Caco-2 (cell line): ENCODE results near the gene SIAH3. TPM values are rescaled to one million over a fixed set of nuclear protein-coding genes. Genes with fewer than 3 reads are reported as not detected.

Experiments
- BruUV-seq: library from RNA; stranded (reverse); fragments of 400-500 nt; replicated peaks from 2 replicates; lab custom pipeline; 2021; lab: Mats Ljungman, UMichigan
- CTCF ChIA-PET: fragments of 300-600 bp; sonication (Branson Sonifier 250); formaldehyde crosslinking; loops from one replicate; lab custom pipeline; 2022; ENCODE audit warnings: antibody characterized with exemption; lab: Charles Lee
- POLR2A ChIA-PET: fragments of 300-600 bp; sonication (Branson Sonifier 250); formaldehyde crosslinking; loops from one replicate; lab custom pipeline; 2022; ENCODE audit warnings: antibody characterized with exemption; lab: Charles Lee
- DNase-seq, 2 experiments: peaks; one replicate each; pipeline versions ENCODE4 v3.0.0 to v3.0.0-alpha.2; 2020 to 2022
- H3K27me3 ChIP-seq: replicated peaks from 2 replicates; pipeline ENCODE4 v1.6.0; 2011; ENCODE audit warnings: low read length; ENCODE audit not compliant: control insufficient read depth, insufficient read depth
- H3K36me3 ChIP-seq: 2 replicates; pipeline ENCODE4 v1.5.1; 2011; ENCODE audit warnings: low read length; ENCODE audit not compliant: control insufficient read depth, insufficient read depth
- H3K4me1 ChIP-seq: fragments of 250-450 bp; sonication (Bioruptor Pico); 2 replicates; pipeline ENCODE4 v1.5.1; 2020; ENCODE audit warnings: mild to moderate bottlenecking
- H3K4me3 ChIP-seq: 2 replicates; pipeline ENCODE4 v1.5.1; 2011; ENCODE audit warnings: low read depth, mild to moderate bottlenecking, control low read depth, low read length
- H3K9me3 ChIP-seq: fragments of 250-450 bp; sonication (Bioruptor Pico); 2 replicates; pipeline ENCODE4 v1.5.1; 2020; ENCODE audit warnings: mild to moderate bottlenecking, moderate library complexity
- H3K27ac Mint-ChIP-seq: one replicate; pipeline ENCODE4 v1.8.0; 2022; ENCODE audit warnings: mixed read lengths; ENCODE audit not compliant: unreplicated experiment
- H3K27me3 Mint-ChIP-seq: one replicate; pipeline ENCODE4 v1.8.0; 2022; ENCODE audit warnings: mixed read lengths; ENCODE audit not compliant: insufficient read depth, unreplicated experiment
- H3K36me3 Mint-ChIP-seq: one replicate; pipeline ENCODE4 v1.8.0; 2022; ENCODE audit warnings: mild to moderate bottlenecking, mixed read lengths; ENCODE audit not compliant: insufficient read depth, unreplicated experiment
- H3K4me1 Mint-ChIP-seq: one replicate; pipeline ENCODE4 v1.8.0; 2022; ENCODE audit warnings: low read depth, mixed read lengths; ENCODE audit not compliant: unreplicated experiment
- H3K4me3 Mint-ChIP-seq: one replicate; pipeline ENCODE4 v1.8.0; 2022; ENCODE audit warnings: mild to moderate bottlenecking, moderate library complexity, mixed read lengths; ENCODE audit not compliant: unreplicated experiment
- H3K9me3 Mint-ChIP-seq: one replicate; pipeline ENCODE4 v1.8.0; 2022; ENCODE audit warnings: mixed read lengths; ENCODE audit not compliant: unreplicated experiment
- CTCF ChIP-seq, 2 experiments: fragments of 200-600 bp in 1 of 2; IDR thresholded peaks; 1 replicate in 1 of 2; 2 replicates in 1 of 2; pipeline versions ENCODE4 v1.5.1 to v1.8.0; 2011 to 2022; ENCODE audit warnings: antibody characterized with exemption in 1 of 2, control low read depth in 1 of 2, inconsistent platforms in 1 of 2, low read depth in 1 of 2, low read length in 1 of 2, mild to moderate bottlenecking in 1 of 2, moderate library complexity in 1 of 2; ENCODE audit not compliant: insufficient read depth in 1 of 2, severe bottlenecking in 1 of 2, unreplicated experiment in 1 of 2
- intact Hi-C: fragments of 100-400 bp; cut with micrococcal nuclease; formaldehyde crosslinking; loops from one replicate; pipeline ENCODE4 v1.10.0; 2022; ENCODE audit not compliant: unreplicated experiment
- total RNA-seq: library from RNA; stranded (reverse); gene quantifications from 2 replicates; pipeline ENCODE4 v1.2.3, GENCODE V29; 2022

Gene SIAH3
- total RNA-seq, 1 experiment from 2014 or later = not detected

- Mint-ChIP-seq H3K9me3 (no peaks in the 10 kb centered on the region), H3K27ac (no peak overlapping the region), H3K36me3 (no peaks in the 10 kb centered on the region), H3K4me1 (no peaks in the 10 kb centered on the region), H3K27me3 (peaks cover 3% of the 10 kb centered on the region), H3K4me3 (no peak overlapping the region)
- no peaks in the 10 kb centered on the region for H3K4me1 ChIP-seq
- POLR2A ChIA-PET = no interaction called here
- TF ChIP-seq CTCF (IDR thresholded peaks at IDR 0.05; ENCODE audit: insufficient read depth in 1 of 2, low read depth in 1 of 2, low read length in 1 of 2, severe bottlenecking in 1 of 2, unreplicated experiment in 1 of 2) = no peak
- CTCF ChIA-PET = no interaction called here
- no TSS peak for BruUV-seq
- intact Hi-C loops = no loop called here
- H3K9me3 ChIP-seq = no peaks in the 10 kb centered on the region
- no peak overlapping the region for H3K4me3 ChIP-seq
- H3K27me3 ChIP-seq = no peaks in the 10 kb centered on the region
- DNase-seq = no peak
- no peaks in the 10 kb centered on the region for H3K36me3 ChIP-seq
Measured at GRCh38 chr13:45783346-45784043, 68.1 kb downstream of the SIAH3 start.

- Histone ChIP-seq H3K4me1 (no peaks in the 10 kb centered on the region), H3K4me3 (no peak overlapping the region), H3K27me3 (no peaks in the 10 kb centered on the region), H3K36me3 (no peaks in the 10 kb centered on the region), H3K9me3 (no peaks in the 10 kb centered on the region)
- peaks cover 3% of the 10 kb centered on the region for H3K27me3 Mint-ChIP-seq
- no peaks in the 10 kb centered on the region for H3K9me3 Mint-ChIP-seq
- ChIA-PET POLR2A (no interaction called here), CTCF (no interaction called here)
- BruUV-seq = no TSS peak
- no peak overlapping the region for H3K27ac Mint-ChIP-seq
- no peak overlapping the region for H3K4me3 Mint-ChIP-seq
- no peaks in the 10 kb centered on the region for H3K36me3 Mint-ChIP-seq
- no peak for DNase-seq
- TF ChIP-seq CTCF (IDR thresholded peaks at IDR 0.05; ENCODE audit: insufficient read depth in 1 of 2, low read depth in 1 of 2, low read length in 1 of 2, severe bottlenecking in 1 of 2, unreplicated experiment in 1 of 2) = no peak
- intact Hi-C loops = no loop called here
- no peaks in the 10 kb centered on the region for H3K4me1 Mint-ChIP-seq
Measured at GRCh38 chr13:45782327-45783045, 69.1 kb downstream of the SIAH3 start.

- H3K27me3 Mint-ChIP-seq = peaks cover 3% of the 10 kb centered on the region
- ChIA-PET CTCF (no interaction called here), POLR2A (no interaction called here)
- no peak overlapping the region for H3K4me3 Mint-ChIP-seq
- H3K36me3 ChIP-seq = no peaks in the 10 kb centered on the region
- no peaks in the 10 kb centered on the region for H3K36me3 Mint-ChIP-seq
- H3K4me1 ChIP-seq = no peaks in the 10 kb centered on the region
- H3K9me3 Mint-ChIP-seq = no peaks in the 10 kb centered on the region
- no peaks in the 10 kb centered on the region for H3K9me3 ChIP-seq
- BruUV-seq = no TSS peak
- no peaks in the 10 kb centered on the region for H3K4me1 Mint-ChIP-seq
- no peak for DNase-seq
- H3K27ac Mint-ChIP-seq = no peak overlapping the region
- intact Hi-C loops = no loop called here
- no peaks in the 10 kb centered on the region for H3K27me3 ChIP-seq
- no peak for TF ChIP-seq CTCF (IDR thresholded peaks at IDR 0.05; ENCODE audit: insufficient read depth in 1 of 2, low read depth in 1 of 2, low read length in 1 of 2, severe bottlenecking in 1 of 2, unreplicated experiment in 1 of 2)
- no peak overlapping the region for H3K4me3 ChIP-seq
Measured at GRCh38 chr13:45781553-45782326, 69.8 kb downstream of the SIAH3 start.
